Right ventricle myocardium inferior (tissue), 1 donor: ENCODE measurements around the gene TBC1D5. TPM values are rescaled to one million over a fixed set of nuclear protein-coding genes. Genes with fewer than 3 reads are reported as not detected.
"Not testable (repeated sequence)": the region's sequence is repeated elsewhere in the genome, so short reads cannot be mapped to it uniquely, and the experiment has no call there.

Experiments used
- ATAC-seq: fragments of 200-7000 bp; cut with Tn5 transposase; one replicate; pipeline ENCODE4 v1.9.1; 2020; ENCODE audit warnings: mild to moderate bottlenecking, moderate library complexity
- DNase-seq: peaks from one replicate; pipeline ENCODE4 v3.0.0; 2021; ENCODE audit errors: missing footprints
- intact Hi-C: fragments of 100-400 bp; cut with DNase I; formaldehyde crosslinking; loops from one replicate; pipeline ENCODE4 v1.11.0; 2022
- total RNA-seq: library from RNA; stranded (reverse); fragmentation: NEBNext Ultra II Directional; extraction: Animal tissue kit (Norgen Biotek cat#: 25700); gene quantifications from one replicate; pipeline ENCODE4 v1.2.1, GENCODE V29; 2021
- donor health status: DM: no; HTN: yes; CAD: no; lungs with severe emphysema.

Gene TBC1D5
- total RNA-seq, 1 donor from 2014 or later: 34.4 TPM

DNA sequence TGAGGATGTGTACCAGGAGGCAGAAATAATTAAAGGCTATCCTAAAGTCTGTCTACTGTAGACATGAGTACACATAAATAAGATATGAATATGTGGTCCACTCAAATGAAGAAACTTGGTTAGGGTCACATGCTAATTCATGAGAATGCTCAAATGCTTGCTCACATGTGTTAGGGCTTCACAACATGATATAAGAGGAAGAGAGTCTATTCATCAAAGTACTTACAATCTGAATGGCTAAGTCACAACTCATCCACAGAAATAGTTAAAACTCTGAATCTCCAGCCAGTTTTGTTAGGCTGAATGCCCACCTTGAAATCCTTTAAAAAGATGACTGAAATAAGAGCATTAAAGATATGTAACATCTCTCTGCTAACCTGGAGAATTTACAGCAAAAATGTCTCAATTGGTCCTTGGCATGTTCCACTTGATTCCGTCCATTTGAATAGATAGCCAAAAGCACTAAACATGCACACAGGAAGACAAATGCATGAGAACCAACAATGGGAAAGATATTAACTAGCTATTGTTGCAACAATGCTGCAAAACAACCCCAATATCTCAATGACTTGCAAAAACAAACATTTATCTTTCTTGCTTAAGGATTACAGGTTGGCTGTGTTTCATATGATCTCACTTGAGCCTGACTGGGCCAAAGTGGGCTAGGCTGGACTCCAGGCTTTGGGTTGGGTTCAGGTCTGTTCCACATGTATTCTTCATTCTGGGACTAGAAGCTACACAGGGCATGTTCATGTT, 10.6 kb upstream of the TBC1D5 start:
- intact Hi-C loops: no loop called here
- ATAC-seq: peak; percentile 56
- no peak for DNase-seq

GRCh38 chr3:17752436-17752835, 10.0 kb upstream of the TBC1D5 start:
- intact Hi-C loops: no loop called here
- no peak for ATAC-seq

GRCh38 chr3:17749705-17750293, 7.4 kb upstream of the TBC1D5 start:
- no peak for DNase-seq
- no peak for ATAC-seq
- intact Hi-C loops: no loop called here

More at GRCh38 chr3:17752436-17752835, 10.0 kb upstream of the TBC1D5 start:
- DNase-seq: no peak

- ATAC-seq (no peak), DNase-seq (no peak)
- intact Hi-C loops: no loop called here
Measured at GRCh38 chr3:17749281-17749680, 6.8 kb upstream of the TBC1D5 start.

DNA sequence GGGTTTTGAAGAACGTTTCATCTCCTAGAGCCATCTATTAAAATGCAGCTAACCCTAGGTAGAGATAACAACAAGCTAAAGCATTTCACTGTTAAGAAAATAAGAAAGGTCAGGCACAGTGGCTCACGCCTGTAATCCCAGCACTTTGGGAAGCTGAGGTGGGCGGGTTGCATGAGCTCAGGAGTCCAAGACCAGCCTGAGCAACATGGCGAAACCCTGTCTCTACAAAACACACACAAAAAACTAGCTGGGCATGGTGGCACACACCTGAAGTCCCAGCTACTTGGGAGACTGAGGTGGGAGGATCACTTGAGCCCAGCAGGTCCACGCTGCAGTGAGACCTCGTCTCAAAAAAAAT, 5.4 kb upstream of the TBC1D5 start:
- DNase-seq (no peak), ATAC-seq (no peak)
- intact Hi-C loops: no loop called here

GRCh38 chr3:17747174-17747889, 4.9 kb upstream of the TBC1D5 start:
- ATAC-seq (no peak), DNase-seq (no peak)
- intact Hi-C loops: no loop called here

- intact Hi-C loops: no loop called here
- ATAC-seq: no peak
Measured at GRCh38 chr3:17745894-17746293, 3.5 kb upstream of the TBC1D5 start.

GRCh38 chr3:17745301-17745700, 2.9 kb upstream of the TBC1D5 start:
- intact Hi-C loops: no loop called here
- DNase-seq: no peak
- ATAC-seq: no peak

More at GRCh38 chr3:17745894-17746293, 3.5 kb upstream of the TBC1D5 start:
- no peak for DNase-seq

- no peak for ATAC-seq
- intact Hi-C loops: no loop called here
Measured at GRCh38 chr3:17744693-17745092, 2.3 kb upstream of the TBC1D5 start.

DNA sequence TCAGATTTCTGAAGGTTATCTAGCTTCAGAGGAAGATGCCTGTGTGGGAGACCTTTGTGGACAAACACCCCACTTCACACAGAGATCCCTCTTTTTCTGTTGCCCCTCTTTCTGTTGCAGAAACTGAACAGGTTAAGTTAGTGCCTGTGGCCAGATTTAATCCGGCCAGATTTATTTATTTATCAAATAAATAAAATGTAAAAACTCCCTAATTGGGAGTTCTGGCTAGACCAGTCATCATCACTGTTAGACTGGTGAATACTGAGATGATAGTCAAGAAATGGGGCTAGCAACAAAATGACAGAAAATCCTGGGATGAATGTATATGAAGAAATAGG, 1.2 kb upstream of the TBC1D5 start:
- intact Hi-C loops: loop anchor here (2.0 kb wide), 1 partner anchor 99 kb away; no protein-coding TSS in a partner anchor

More at GRCh38 chr3:17744693-17745092, 2.3 kb upstream of the TBC1D5 start:
- no peak for DNase-seq

DNA sequence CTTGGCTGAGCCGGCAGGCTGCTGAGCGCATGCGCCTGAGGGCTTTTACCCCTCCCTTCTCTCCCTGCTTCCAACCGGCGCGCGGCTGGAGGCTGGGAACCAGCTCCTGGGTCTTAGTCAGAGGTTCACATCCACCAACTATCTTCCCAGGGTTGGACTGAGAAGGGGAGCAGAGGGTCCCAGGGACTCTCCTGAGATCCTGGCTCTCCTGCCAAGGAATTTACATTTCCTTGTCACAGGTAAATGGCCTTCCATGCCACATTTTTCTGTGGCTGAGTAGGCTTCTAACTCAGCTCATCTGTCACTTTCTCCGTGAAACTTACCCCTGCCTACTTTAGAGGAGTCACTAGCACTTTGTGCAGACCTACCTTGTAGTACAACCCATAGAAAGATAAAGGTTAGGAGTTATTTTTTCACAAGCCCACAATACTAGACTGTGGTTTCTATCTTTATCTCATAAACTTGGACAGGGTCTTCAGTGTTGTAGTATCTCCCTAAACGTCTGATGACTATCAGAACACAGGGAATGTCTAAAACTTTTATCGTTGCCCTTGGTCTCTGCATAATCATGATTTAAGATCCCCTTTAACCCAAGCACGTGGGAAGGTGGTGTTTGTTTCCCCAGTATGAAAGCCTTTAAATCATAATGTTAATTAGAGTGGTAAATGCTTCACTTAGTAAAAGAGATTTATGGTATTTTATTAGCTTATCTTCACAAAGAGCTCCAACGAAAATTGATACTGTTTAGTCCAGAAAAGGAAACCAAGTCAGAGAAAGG, 638 bp upstream of the TBC1D5 start:
- intact Hi-C loops: loop anchor here (2.0 kb wide), 1 partner anchor 98 kb away; no protein-coding TSS in a partner anchor
- ATAC-seq: no peak
- DNase-seq: no peak

More for the DNA sequence above, 1.2 kb upstream of the TBC1D5 start:
- ATAC-seq (no peak), DNase-seq (no peak)

GRCh38 chr3:17741621-17742101, 770 bp downstream of the TBC1D5 start:
- ATAC-seq (no peak), DNase-seq (no peak)
- intact Hi-C loops: loop anchor here (2.0 kb wide), 1 partner anchor 97 kb away; no protein-coding TSS in a partner anchor

DNA sequence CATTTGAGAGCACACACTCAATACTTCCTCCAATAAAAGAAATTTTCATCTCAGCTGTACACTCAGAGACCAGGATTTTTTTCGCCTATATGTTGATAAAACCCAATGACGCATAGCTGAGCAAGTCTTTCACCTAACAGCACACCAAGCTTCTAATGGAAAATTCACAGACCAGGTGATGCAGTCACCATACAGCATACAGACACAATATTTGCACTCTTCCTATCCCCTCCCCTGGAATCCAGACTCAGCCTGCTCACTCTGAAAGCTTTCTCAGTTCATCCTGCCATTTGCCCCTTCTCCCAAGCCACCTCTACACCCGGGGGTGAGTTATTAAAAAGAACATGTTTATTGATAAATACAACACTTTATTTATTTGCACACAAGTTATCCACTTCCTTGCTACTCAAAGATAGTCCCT, 1.7 kb downstream of the TBC1D5 start:
- intact Hi-C loops: no loop called here
- ATAC-seq: no peak
- DNase-seq: no peak

GRCh38 chr3:17738921-17739320, 3.5 kb downstream of the TBC1D5 start:
- ATAC-seq: no peak
- no peak for DNase-seq
- intact Hi-C loops: no loop called here

GRCh38 chr3:17738219-17738618, 4.2 kb downstream of the TBC1D5 start:
- intact Hi-C loops: no loop called here
- ATAC-seq (no peak), DNase-seq (no peak)

DNA sequence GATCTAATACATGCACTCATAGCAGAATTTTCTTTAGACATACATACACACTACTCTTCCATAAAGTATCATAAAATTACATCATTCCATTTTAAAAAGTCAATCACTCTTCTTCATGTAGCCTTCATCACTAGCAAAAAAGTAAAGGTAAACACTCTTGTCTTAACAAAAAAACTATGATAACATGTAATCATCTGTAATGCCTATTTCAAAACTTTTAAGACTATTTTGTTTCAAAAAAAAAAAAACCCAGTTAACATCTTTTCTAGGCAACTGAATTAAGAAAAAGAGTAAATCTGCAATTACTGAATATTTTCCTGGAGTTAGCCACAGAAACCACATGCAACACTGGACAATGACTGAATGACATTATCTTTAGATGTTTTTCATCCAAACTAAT, 4.8 kb downstream of the TBC1D5 start:
- no peak for DNase-seq
- no peak for ATAC-seq
- intact Hi-C loops: no loop called here

DNA sequence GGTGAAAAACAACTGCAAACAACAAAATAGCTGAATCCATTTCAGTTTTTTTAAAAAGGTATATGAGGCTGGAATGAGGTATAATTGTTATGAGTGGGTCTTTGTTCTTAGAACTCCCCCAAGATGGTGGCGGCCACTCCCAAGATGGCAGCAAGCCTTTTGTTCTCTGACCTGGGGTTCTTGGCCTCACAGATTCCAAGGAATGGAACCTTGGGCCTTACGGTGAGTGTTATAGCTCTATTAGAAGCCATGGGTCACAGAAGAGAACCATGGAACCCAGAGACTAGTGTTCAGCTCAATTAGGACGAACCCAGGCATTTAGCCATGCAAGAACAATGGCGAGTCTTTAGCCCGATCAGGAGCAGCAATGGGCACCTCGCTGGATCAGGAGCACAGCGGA, 7.1 kb downstream of the TBC1D5 start:
- DNase-seq, intact Hi-C loops: not testable (repeated sequence)

DNA sequence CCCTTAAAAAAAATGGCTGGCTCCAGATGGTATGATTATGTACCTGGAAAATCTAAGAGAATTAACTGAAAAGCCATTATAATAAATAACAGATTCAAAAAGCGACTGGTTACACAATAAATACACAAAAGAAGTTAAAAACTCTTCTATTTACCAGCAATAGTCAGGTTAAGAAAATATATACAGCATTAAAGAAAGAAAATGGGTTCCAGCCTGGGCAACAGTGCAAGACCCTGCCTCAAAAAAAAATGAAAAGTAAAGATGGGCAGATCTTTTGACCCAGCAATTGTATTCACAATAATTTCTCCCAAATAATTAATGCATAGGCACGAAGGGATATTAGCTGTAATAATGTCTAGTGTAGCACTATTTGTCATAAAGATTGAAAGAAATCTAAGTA, 8.7 kb downstream of the TBC1D5 start:
- DNase-seq (no peak), ATAC-seq (no peak)
- intact Hi-C loops: no loop called here

More for the DNA sequence above, 7.1 kb downstream of the TBC1D5 start:
- ATAC-seq: not testable (repeated sequence)

DNA sequence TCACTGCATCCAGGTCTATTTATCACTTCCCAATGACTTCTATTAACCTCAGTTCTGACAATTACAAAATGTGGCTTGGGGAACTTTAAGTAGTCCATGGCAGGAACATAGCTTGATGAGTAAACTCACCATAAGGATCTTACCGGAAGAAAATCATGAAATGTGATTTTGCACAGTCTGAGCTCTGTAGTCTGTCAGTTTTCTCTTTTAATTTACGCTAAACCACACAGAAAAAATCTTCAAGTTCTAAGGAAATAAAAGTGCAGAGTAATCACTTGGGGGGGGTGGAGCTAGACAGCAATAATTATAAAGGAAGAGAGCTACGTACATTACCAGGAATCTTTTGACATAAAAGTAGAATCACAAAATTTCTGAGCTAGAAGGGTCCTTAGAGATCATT, 9.2 kb downstream of the TBC1D5 start:
- intact Hi-C loops: no loop called here
- DNase-seq (no peak), ATAC-seq (no peak)
